Measurements from ENCODE around the gene NOL4L. TPM values are rescaled to one million over a fixed set of nuclear protein-coding genes. Genes with fewer than 3 reads are reported as not detected.

The NOL4L gene
- total RNA-seq, 4 donors from 2014 or later: 5.8 to 19.4 (median 12.8) TPM

GRCh38 chr20:32611286-32611685, 26.2 kb upstream of the NOL4L start:
- Histone ChIP-seq H3K36me3 (no peaks in the 10 kb centered on the region), H3K4me1 (no peaks in the 10 kb centered on the region), H3K27ac (replicated peaks in 1 of 4) (no peak overlapping the region), H3K4me3 (no peak overlapping the region), H3K9me3 (no peaks in the 10 kb centered on the region), H3K27me3 (peaks cover 0 to 19% (median 0%) of the 10 kb centered on the region in 4 donors)
- no peak for DNase-seq (ENCODE audit: extremely low spot score)
- 92% methylated on average over 3 of the region's 7 CpGs for WGBS
- intact Hi-C loops (cut with DNase I): no loop called here
- TF ChIP-seq EP300 (IDR thresholded peaks at IDR 0.05) (no peak), POLR2A (IDR thresholded peaks at IDR 0.05; ENCODE audit: low read depth) (no peak), POLR2AphosphoS5 (IDR thresholded peaks at IDR 0.05) (no peak), CTCF (IDR thresholded peaks at IDR 0.05) (no peak)

GRCh38 chr20:32610472-32611218, 25.5 kb upstream of the NOL4L start:
- no peak overlapping the region for H3K27ac ChIP-seq (replicated peaks in 1 of 4)
- no peak overlapping the region for H3K4me3 ChIP-seq
- intact Hi-C loops (cut with DNase I): no loop called here
- 80% methylated on average over 1 of the region's 17 CpGs for WGBS
- H3K27me3 ChIP-seq: peaks cover 0 to 25% (median 0%) of the 10 kb centered on the region in 4 donors
- no peaks in the 10 kb centered on the region for H3K36me3 ChIP-seq
- no peaks in the 10 kb centered on the region for H3K9me3 ChIP-seq
- no peak for DNase-seq (ENCODE audit: extremely low spot score)
- H3K4me1 ChIP-seq: no peaks in the 10 kb centered on the region
- TF ChIP-seq EP300 (IDR thresholded peaks at IDR 0.05): no peak
- no peak for TF ChIP-seq POLR2A (IDR thresholded peaks at IDR 0.05; ENCODE audit: low read depth)
- TF ChIP-seq POLR2AphosphoS5 (IDR thresholded peaks at IDR 0.05): no peak
- TF ChIP-seq CTCF (IDR thresholded peaks at IDR 0.05): no peak

GRCh38 chr20:32609993-32610392, 24.9 kb upstream of the NOL4L start:
- no peak for TF ChIP-seq EP300 (IDR thresholded peaks at IDR 0.05)
- TF ChIP-seq POLR2AphosphoS5 (IDR thresholded peaks at IDR 0.05): no peak
- no peak for TF ChIP-seq POLR2A (IDR thresholded peaks at IDR 0.05; ENCODE audit: low read depth)
- no peak for TF ChIP-seq CTCF (IDR thresholded peaks at IDR 0.05)
- DNase-seq (ENCODE audit: extremely low spot score): no peak
- intact Hi-C loops (cut with DNase I): no loop called here
- no peaks in the 10 kb centered on the region for H3K4me1 ChIP-seq
- peaks cover 0 to 27% (median 0%) of the 10 kb centered on the region in 4 donors for H3K27me3 ChIP-seq
- no peaks in the 10 kb centered on the region for H3K36me3 ChIP-seq
- H3K27ac ChIP-seq (replicated peaks in 1 of 4): no peak overlapping the region
- 82% methylated on average over 4 of the region's 4 CpGs for WGBS
- no peak overlapping the region for H3K4me3 ChIP-seq
- no peaks in the 10 kb centered on the region for H3K9me3 ChIP-seq

- no peaks in the 10 kb centered on the region for H3K4me1 ChIP-seq
- H3K27ac ChIP-seq (replicated peaks in 1 of 4): no peak overlapping the region
- no peak for DNase-seq (ENCODE audit: extremely low spot score)
- intact Hi-C loops (cut with DNase I): no loop called here
- H3K27me3 ChIP-seq: peaks cover 0 to 29% (median 0%) of the 10 kb centered on the region in 4 donors
- no peaks in the 10 kb centered on the region for H3K36me3 ChIP-seq
- 92% methylated on average over 12 of the region's 14 CpGs for WGBS
- TF ChIP-seq CTCF (IDR thresholded peaks at IDR 0.05) (no peak), POLR2A (IDR thresholded peaks at IDR 0.05; ENCODE audit: low read depth) (no peak), EP300 (IDR thresholded peaks at IDR 0.05) (no peak), POLR2AphosphoS5 (IDR thresholded peaks at IDR 0.05) (no peak)
- no peaks in the 10 kb centered on the region for H3K9me3 ChIP-seq
- no peak overlapping the region for H3K4me3 ChIP-seq
These were observed 24.1 kb upstream of the NOL4L start for GRCh38 chr20:32609111-32609773.
